WERI-Rb-1 (cell line): ENCODE results near the gene ACHE.
"Not testable (repeated sequence)": the region's sequence is repeated elsewhere in the genome, so short reads cannot be mapped to it uniquely, and the experiment has no call there.

Experiments used
- DNase-seq: peaks from one replicate; pipeline ENCODE4 v3.0.0-alpha.2; 2020
- H3K27ac ChIP-seq: fragments of 250-450 bp; sonication (Bioruptor Pico); 2 replicates; pipeline ENCODE4 v1.5.1; 2020; ENCODE audit warnings: mild to moderate bottlenecking, moderate library complexity
- H3K27me3 ChIP-seq: fragments of 250-450 bp; sonication (Bioruptor Pico); 2 replicates; pipeline ENCODE4 v1.5.1; 2021; ENCODE audit warnings: mild to moderate bottlenecking, low read depth, moderate library complexity; ENCODE audit not compliant: insufficient read depth, severe bottlenecking
- H3K36me3 ChIP-seq: fragments of 250-450 bp; sonication (Bioruptor Pico); 2 replicates; pipeline ENCODE4 v1.5.1; 2020; ENCODE audit warnings: mild to moderate bottlenecking, moderate library complexity
- H3K4me3 ChIP-seq: 2 replicates; pipeline ENCODE4 v1.5.1; 2011; ENCODE audit warnings: low read depth, mild to moderate bottlenecking, control low read depth, low read length
- H3K9me3 ChIP-seq: fragments of 250-450 bp; sonication (Bioruptor Pico); 2 replicates; pipeline ENCODE4 v1.5.1; 2021; ENCODE audit warnings: mild to moderate bottlenecking, moderate library complexity; ENCODE audit not compliant: severe bottlenecking
- CTCF ChIP-seq: IDR thresholded peaks from 2 replicates; pipeline ENCODE4 v1.5.1; 2011; ENCODE audit warnings: low read depth, mild to moderate bottlenecking, control low read depth, inconsistent platforms, low read length

The ACHE gene

GRCh38 chr7:100861616-100861985 lies 34.1 kb downstream of the ACHE start:
- TF ChIP-seq CTCF, result no peak
- no peak for DNase-seq
- H3K4me3 ChIP-seq, result no peak overlapping the region
- H3K36me3 ChIP-seq, result no peaks in the 10 kb centered on the region
- no peaks in the 10 kb centered on the region for H3K9me3 ChIP-seq
- no peaks in the 10 kb centered on the region for H3K27me3 ChIP-seq
- H3K27ac ChIP-seq, result no peak overlapping the region

- no peaks in the 10 kb centered on the region for H3K27me3 ChIP-seq
- H3K27ac ChIP-seq, result no peak overlapping the region
Observed at GRCh38 chr7:100860702-100861615, 34.7 kb downstream of the ACHE start.

GRCh38 chr7:100859856-100860255 lies 35.8 kb downstream of the ACHE start:
- Histone ChIP-seq H3K9me3 (no peaks in the 10 kb centered on the region), H3K27me3 (no peaks in the 10 kb centered on the region), H3K4me3 (no peak overlapping the region), H3K27ac (no peak overlapping the region), H3K36me3 (no peaks in the 10 kb centered on the region)
- no peak for TF ChIP-seq CTCF
- DNase-seq, result no peak

More at GRCh38 chr7:100860702-100861615, 34.7 kb downstream of the ACHE start:
- no peak for TF ChIP-seq CTCF
- Histone ChIP-seq H3K9me3 (no peaks in the 10 kb centered on the region), H3K36me3 (no peaks in the 10 kb centered on the region), H3K4me3 (no peak overlapping the region)
- DNase-seq, result no peak

DNA sequence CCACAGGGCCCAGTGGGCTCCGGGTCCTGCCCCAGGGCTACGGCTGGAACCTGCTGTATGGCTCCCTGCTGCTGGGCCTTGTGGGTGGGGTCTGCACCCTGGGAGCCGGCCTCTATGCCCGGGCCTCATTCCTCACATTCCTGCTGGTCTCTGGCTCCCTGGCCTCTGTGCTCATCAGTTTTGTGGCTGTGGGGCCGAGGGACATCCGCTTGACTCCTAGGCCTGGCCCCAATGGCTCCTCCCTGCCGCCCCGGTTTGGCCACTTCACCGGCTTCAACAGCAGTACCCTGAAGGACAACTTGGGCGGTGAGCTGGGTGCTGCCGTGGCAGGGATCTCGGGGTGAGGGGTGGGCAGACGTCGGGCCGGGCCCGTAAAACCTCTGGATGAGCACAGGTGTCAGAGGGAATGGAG lies 38.8 kb downstream of the ACHE start:
- no peaks in the 10 kb centered on the region for H3K9me3 ChIP-seq

GRCh38 chr7:100855515-100855914 lies 40.2 kb downstream of the ACHE start:
- Histone ChIP-seq H3K9me3 (no peaks in the 10 kb centered on the region), H3K27me3 (peaks cover 3% of the 10 kb centered on the region), H3K36me3 (no peaks in the 10 kb centered on the region), H3K27ac (no peak overlapping the region), H3K4me3 (no peak overlapping the region)
- no peak for DNase-seq
- no peak for TF ChIP-seq CTCF

More for the DNA sequence above, 38.8 kb downstream of the ACHE start:
- no peak for TF ChIP-seq CTCF
- no peak overlapping the region for H3K27ac ChIP-seq
- H3K4me3 ChIP-seq, result no peak overlapping the region
- no peaks in the 10 kb centered on the region for H3K36me3 ChIP-seq
- no peak for DNase-seq
- no peaks in the 10 kb centered on the region for H3K27me3 ChIP-seq

- H3K27ac ChIP-seq, H3K9me3 ChIP-seq, H3K36me3 ChIP-seq, DNase-seq, H3K4me3 ChIP-seq, H3K27me3 ChIP-seq: not testable (repeated sequence)
Observed at GRCh38 chr7:100854899-100855298, 40.8 kb downstream of the ACHE start.
